GM12864 (cell line): ENCODE data around the gene ANKRD22.

Experiments
- DNase-seq: peaks from one replicate; pipeline ENCODE4 v3.0.0-alpha.2; 2011; ENCODE audit warnings: low read depth
- H3K4me3 ChIP-seq: 2 replicates; pipeline ENCODE4 v1.5.1; 2011; ENCODE audit warnings: mild to moderate bottlenecking, low read depth, low read length, control low read depth
- CTCF ChIP-seq: IDR thresholded peaks from 2 replicates; pipeline ENCODE4 v1.5.1; 2011; ENCODE audit warnings: low read depth, mild to moderate bottlenecking, moderate library complexity, low read length, control low read depth, inconsistent platforms; ENCODE audit errors: missing control alignments

Gene ANKRD22

DNA sequence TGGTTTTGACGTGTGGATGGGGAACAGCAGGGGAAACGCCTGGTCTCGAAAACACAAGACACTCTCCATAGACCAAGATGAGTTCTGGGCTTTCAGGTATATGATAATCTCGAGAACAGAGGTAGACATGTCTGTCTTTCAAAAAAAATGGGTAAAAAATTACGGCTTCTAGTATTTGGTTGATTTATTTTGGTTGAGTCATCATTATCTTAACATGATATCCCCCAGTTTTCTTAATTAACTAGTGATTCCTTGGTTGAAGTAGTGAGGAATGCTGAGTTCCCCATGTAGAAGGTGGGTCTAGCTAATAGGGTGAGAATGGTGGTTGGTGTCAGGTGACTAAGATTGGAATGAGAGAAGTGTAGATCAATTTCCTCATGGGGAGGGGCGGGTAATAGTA, 38.4 kb downstream of the ANKRD22 start:
- no peak for TF ChIP-seq CTCF
- no peak for DNase-seq
- no peak overlapping the region for H3K4me3 ChIP-seq

- H3K4me3 ChIP-seq: no peak overlapping the region
- peak; percentile 40 for DNase-seq
- TF ChIP-seq CTCF: peak; percentile 76
Measured at GRCh38 chr10:88810196-88810961, 41.3 kb downstream of the ANKRD22 start.

DNA sequence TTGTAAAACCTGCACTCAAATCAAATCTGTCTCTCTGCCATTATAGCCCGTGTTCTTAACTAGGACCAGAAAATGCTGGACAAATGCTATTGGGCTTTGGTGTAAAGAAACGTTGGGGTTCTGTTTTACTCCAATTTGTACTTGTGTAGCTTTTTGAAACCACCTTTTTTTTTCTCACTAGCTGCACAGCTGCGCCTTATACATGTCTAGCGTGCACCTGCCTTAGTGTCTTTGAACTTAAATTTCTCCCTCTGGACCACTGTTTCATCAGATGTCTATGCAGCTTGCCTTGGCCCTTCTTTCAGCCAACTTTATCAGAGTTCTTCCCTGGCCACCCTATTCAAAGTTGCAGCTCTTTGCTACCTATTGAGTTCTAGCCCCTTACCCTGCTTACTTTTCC, 42.0 kb downstream of the ANKRD22 start:
- H3K4me3 ChIP-seq: no peak overlapping the region
- TF ChIP-seq CTCF: no peak

GRCh38 chr10:88805924-88806323, 45.7 kb downstream of the ANKRD22 start:
- TF ChIP-seq CTCF: no peak
- H3K4me3 ChIP-seq: no peak overlapping the region
- DNase-seq: no peak

More for the DNA sequence above, 42.0 kb downstream of the ANKRD22 start:
- DNase-seq: no peak

GRCh38 chr10:88805361-88805760, 46.3 kb downstream of the ANKRD22 start:
- TF ChIP-seq CTCF: no peak
- no peak for DNase-seq
- H3K4me3 ChIP-seq: no peak overlapping the region

DNA sequence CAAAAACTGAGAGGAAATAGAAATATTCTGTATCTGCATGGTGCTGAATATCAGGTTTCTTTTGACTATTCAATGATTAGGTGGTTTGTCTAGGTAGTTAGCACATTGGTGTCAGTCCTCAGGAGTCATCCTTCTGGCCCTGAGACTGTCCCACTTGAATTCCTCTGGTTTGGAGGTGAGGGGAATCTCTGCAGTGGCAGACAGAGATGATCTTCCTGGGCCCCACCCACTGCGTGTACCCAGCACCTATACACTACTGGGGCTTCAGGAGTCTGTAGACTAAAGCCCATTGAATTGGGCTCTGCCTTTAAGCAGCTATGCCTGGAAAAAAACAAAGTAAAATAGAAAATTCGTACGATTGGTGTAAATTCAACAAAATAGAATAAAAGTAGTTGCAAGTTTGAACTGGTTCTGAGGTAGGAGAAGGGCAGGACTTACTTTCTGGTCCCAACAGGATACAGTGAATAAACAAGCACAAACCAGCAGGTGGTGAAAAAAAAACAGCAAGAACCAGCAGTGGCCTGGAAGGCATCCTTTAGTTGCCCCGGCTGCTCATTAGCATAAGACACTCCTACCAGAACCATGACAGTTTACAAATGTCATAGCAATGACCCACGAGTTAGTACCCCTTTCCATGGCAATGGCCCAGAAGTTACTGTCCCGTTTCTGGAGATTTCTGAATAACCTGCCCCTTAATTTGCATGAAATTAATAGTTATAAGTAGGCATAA, 47.4 kb downstream of the ANKRD22 start:
- DNase-seq: no peak
- TF ChIP-seq CTCF: no peak
- H3K4me3 ChIP-seq: no peak overlapping the region
